Lung (tissue), 12 donors: ENCODE measurements around the gene RPL5. TPM values are rescaled to one million over a fixed set of nuclear protein-coding genes. Genes with fewer than 3 reads are reported as not detected.

Source experiments
- ATAC-seq: fragments of 200-7000 bp; cut with Tn5 transposase; one replicate; pipeline ENCODE4 v1.9.1; 2020; ENCODE audit warnings: moderate number of reproducible peaks; ENCODE audit not compliant: insufficient read depth, low FRiP score
- DNase-seq, 3 donors: peaks; one replicate each; pipeline ENCODE4 v3.0.0-alpha.2; 2013 to 2017
- H3K27ac ChIP-seq, 2 donors: one replicate each; pipeline ENCODE4 v1.5.1; 2013; ENCODE audit warnings: mild to moderate bottlenecking in 2 of 2, moderate library complexity in 2 of 2, control low read depth in 1 of 2, inconsistent platforms in 1 of 2, low read depth in 1 of 2, low read length in 1 of 2
- H3K27me3 ChIP-seq, 3 donors: one replicate each; pipeline ENCODE4 v1.5.1; 2013; ENCODE audit warnings: low read length in 2 of 3; ENCODE audit not compliant: control insufficient read depth in 3 of 3, insufficient read depth in 3 of 3
- H3K36me3 ChIP-seq, 4 donors: one replicate each; pipeline ENCODE4 v1.5.1; 2013; ENCODE audit warnings: low read length in 4 of 4, mild to moderate bottlenecking in 1 of 4, moderate library complexity in 1 of 4; ENCODE audit not compliant: control insufficient read depth in 4 of 4, insufficient read depth in 4 of 4
- H3K4me1 ChIP-seq, 5 donors: one replicate each; pipeline ENCODE4 v1.5.1; 2013; ENCODE audit warnings: low read length in 5 of 5, mild to moderate bottlenecking in 2 of 5, moderate library complexity in 1 of 5; ENCODE audit not compliant: control insufficient read depth in 5 of 5, insufficient read depth in 5 of 5
- H3K4me3 ChIP-seq: one replicate; pipeline ENCODE4 v1.5.1; 2013; ENCODE audit warnings: mild to moderate bottlenecking, control low read depth, moderate library complexity
- H3K9ac ChIP-seq, 2 donors: one replicate each; pipeline ENCODE4 v1.5.1; 2013; ENCODE audit warnings: low read length in 2 of 2, control low read depth in 1 of 2; ENCODE audit not compliant: insufficient read depth in 1 of 2
- H3K9me3 ChIP-seq, 4 donors: one replicate each; pipeline ENCODE4 v1.5.1; 2013; ENCODE audit warnings: low read length in 3 of 4, mild to moderate bottlenecking in 1 of 4, moderate library complexity in 1 of 4; ENCODE audit not compliant: control insufficient read depth in 4 of 4, insufficient read depth in 3 of 4
- WGBS, 2 donors: extraction: QIAGEN DNeasy Blood & Tissue Kit; methylation state at CpG; one replicate each; pipeline ENCODE4 v1.1.7; 2013; 5-methylcytosine and 5-hydroxymethylcytosine counted together
- polyA plus RNA-seq, 2 donors: library from polyadenylated mRNA; stranded (reverse); fragments of 200-250 nt; gene quantifications; one replicate each; pipeline ENCODE4 v1.2.1, GENCODE V29; 2013
- total RNA-seq, 2 donors: library from RNA; depleted of rRNA in 1 of 2; stranded (reverse); fragments of >200 nt in 1 of 2; gene quantifications; one replicate each; pipeline ENCODE4 v1.2.1, GENCODE V29; 2014 to 2021
- TF ChIP-seq, protein P1 (sequence below): IDR thresholded peaks from 2 replicates; pipeline ENCODE4 v1.5.1; 2012; ENCODE audit warnings: mild to moderate bottlenecking; ENCODE audit errors: control extremely low read depth, extremely low read depth
- donor health status: control.
- donor health status: control.
- donor health status: Bipolar disorder and iron deficiency.
- donor health status: healthy.
- donor health status: DM: yes; HTN: yes; CAD: no.

RPL5 gene
- total and polyA plus RNA-seq, 4 donors = 669 to 2,312 (median 1,354) TPM

DNA sequence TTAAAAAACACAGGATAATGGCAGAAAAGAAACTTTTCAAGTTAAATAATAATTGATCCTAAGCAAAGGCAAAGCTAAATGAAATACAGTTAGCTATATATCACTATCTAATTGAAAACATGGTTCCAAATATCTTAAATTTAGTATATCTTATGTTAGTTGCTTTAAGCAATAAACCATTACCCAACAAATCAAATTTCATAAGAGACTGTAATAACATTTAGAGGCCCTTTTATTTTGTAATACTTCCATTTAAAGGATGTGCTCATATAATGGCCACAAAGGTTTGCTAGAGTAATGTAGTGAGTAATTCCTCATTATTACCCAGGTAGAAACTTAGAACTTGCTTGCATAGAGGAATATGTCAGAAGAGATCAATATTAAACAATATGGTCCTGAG is 32.3 kb downstream of the RPL5 start:
- no peaks in the 10 kb centered on the region for H3K9me3 ChIP-seq
- H3K4me3 ChIP-seq = no peak overlapping the region
- H3K27ac ChIP-seq = no peak overlapping the region
- H3K9ac ChIP-seq = no peak overlapping the region
- no peaks in the 10 kb centered on the region for H3K27me3 ChIP-seq
- DNase-seq = no peak
- no peak for ATAC-seq
- TF ChIP-seq, protein P1, sequence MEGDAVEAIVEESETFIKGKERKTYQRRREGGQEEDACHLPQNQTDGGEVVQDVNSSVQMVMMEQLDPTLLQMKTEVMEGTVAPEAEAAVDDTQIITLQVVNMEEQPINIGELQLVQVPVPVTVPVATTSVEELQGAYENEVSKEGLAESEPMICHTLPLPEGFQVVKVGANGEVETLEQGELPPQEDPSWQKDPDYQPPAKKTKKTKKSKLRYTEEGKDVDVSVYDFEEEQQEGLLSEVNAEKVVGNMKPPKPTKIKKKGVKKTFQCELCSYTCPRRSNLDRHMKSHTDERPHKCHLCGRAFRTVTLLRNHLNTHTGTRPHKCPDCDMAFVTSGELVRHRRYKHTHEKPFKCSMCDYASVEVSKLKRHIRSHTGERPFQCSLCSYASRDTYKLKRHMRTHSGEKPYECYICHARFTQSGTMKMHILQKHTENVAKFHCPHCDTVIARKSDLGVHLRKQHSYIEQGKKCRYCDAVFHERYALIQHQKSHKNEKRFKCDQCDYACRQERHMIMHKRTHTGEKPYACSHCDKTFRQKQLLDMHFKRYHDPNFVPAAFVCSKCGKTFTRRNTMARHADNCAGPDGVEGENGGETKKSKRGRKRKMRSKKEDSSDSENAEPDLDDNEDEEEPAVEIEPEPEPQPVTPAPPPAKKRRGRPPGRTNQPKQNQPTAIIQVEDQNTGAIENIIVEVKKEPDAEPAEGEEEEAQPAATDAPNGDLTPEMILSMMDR = no peak
- no peaks in the 10 kb centered on the region for H3K36me3 ChIP-seq
- peaks cover 0 to 2% (median 0%) of the 10 kb centered on the region in 5 donors for H3K4me1 ChIP-seq

DNA sequence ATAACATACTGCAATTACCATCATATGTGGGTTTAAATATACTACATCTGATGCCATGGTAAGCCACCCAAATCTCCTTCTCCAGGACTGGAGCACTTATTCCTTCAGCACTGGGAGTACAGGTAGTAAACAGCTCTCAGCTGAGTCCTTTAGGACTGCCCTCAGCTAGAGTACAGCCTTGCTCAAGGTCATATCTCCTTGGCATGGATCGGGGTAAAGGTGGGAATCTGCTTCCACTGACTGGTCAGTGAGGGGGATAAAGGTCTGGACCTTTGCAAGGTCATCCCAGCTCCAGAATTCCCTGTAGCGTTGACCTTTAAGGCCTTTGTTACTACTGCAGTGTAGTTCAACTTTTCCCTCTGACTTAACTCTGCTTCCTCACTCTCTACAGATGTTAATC is 38.8 kb downstream of the RPL5 start:
- Histone ChIP-seq H3K9me3 (peaks cover 0 to 6% (median 0%) of the 10 kb centered on the region in 4 donors), H3K4me1 (no peaks in the 10 kb centered on the region), H3K36me3 (no peaks in the 10 kb centered on the region), H3K27me3 (no peaks in the 10 kb centered on the region), H3K9ac (no peak overlapping the region), H3K27ac (no peak overlapping the region), H3K4me3 (no peak overlapping the region)
- DNase-seq (no peak), ATAC-seq (no peak)
- TF ChIP-seq, protein P1 = no peak
- 95 to 96% methylated on average over 2 of the region's 2 CpGs for WGBS, 2 donors

DNA sequence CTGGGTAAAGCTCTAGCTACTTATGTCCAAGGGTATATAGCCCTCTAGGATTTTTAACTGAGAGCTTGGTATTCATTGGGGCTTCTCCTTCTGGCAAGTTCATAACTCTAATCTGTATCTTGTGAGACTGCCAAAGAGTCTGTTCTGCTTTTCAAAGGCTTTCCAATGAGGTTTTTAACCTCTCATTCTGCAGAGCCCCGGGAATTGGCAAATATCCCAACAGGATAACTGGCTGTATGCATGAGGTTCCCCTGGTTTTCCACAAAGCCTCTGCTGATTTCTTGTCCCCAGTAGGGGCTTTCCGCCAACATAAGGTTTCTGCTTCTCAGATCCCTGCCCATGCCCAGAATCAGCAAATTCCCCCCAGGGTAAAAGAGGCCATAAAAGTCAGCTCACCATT is 40.9 kb downstream of the RPL5 start:
- DNase-seq = peak in 1 of 3 donors; percentile 26
- ATAC-seq = no peak
- H3K27ac ChIP-seq = no peak overlapping the region
- H3K4me3 ChIP-seq = no peak overlapping the region
- H3K9ac ChIP-seq = no peak overlapping the region
- TF ChIP-seq, protein P1 = no peak
- peaks cover 0 to 1% (median 0%) of the 10 kb centered on the region in 5 donors for H3K4me1 ChIP-seq
- WGBS, 2 donors = 83 to 98% methylated on average over 2 of the region's 2 CpGs
- no peaks in the 10 kb centered on the region for H3K36me3 ChIP-seq
- peaks cover 0 to 6% (median 0%) of the 10 kb centered on the region in 4 donors for H3K9me3 ChIP-seq
- H3K27me3 ChIP-seq = no peaks in the 10 kb centered on the region

DNA sequence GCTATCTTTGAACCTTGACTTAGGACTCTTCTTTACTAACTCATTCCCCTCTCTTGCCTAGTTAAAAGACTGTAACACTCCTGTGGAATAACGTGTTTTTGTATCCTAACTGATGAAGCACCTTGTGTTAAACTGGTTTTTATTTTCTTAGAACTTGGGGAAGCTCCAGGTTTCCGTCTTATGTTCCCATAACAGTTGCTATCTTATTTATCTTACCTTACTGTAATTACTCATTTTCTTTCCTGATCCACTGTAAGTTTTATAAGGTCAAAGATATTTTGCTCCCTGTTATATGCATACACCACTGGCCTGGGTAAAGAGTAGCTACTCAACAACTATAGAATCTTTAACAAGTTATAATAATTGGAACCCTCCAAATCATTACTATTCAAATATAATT is 43.1 kb downstream of the RPL5 start:
- no peak for ATAC-seq
- Histone ChIP-seq H3K9ac (no peak overlapping the region), H3K9me3 (peaks cover 0 to 6% (median 0%) of the 10 kb centered on the region in 4 donors), H3K4me3 (no peak overlapping the region), H3K27ac (no peak overlapping the region), H3K27me3 (no peaks in the 10 kb centered on the region), H3K4me1 (peaks cover 0 to 3% (median 0%) of the 10 kb centered on the region in 5 donors), H3K36me3 (no peaks in the 10 kb centered on the region)
- DNase-seq = no peak
- TF ChIP-seq, protein P1 = no peak
- 89 to 91% methylated on average over 2 of the region's 2 CpGs for WGBS, 2 donors
